MCF 10A (cell line): ENCODE results near the gene ATF2. TPM values are rescaled to one million over a fixed set of nuclear protein-coding genes. Genes with fewer than 3 reads are reported as not detected.

ENCODE experiments used
- BruUV-seq: library from RNA; stranded (reverse); fragments of 400-500 nt; replicated peaks from 2 replicates; lab custom pipeline; 2021; lab: Mats Ljungman, UMichigan
- CTCF ChIA-PET: fragments of 300-600 bp; sonication (Branson Sonifier 250); formaldehyde crosslinking; extraction: SDS; loops from one replicate; lab custom pipeline; 2021; ENCODE audit warnings: antibody characterized with exemption, inconsistent platforms; lab: Yijun Ruan, JAX
- POLR2A ChIA-PET: fragments of 300-600, 350-650 bp; sonication (Branson Sonifier 250); formaldehyde crosslinking; extraction: SDS; loops from one replicate; lab custom pipeline; 2020; ENCODE audit warnings: antibody characterized with exemption, inconsistent platforms; lab: Yijun Ruan, JAX
- DNase-seq: peaks from one replicate; pipeline ENCODE4 v3.0.0-alpha.2; 2018; ENCODE audit not compliant: unreplicated experiment
- H3K27ac Mint-ChIP-seq: one replicate; pipeline ENCODE4 v1.8.0; 2022; ENCODE audit warnings: mild to moderate bottlenecking, low read depth, mixed read lengths; ENCODE audit not compliant: unreplicated experiment
- H3K27me3 Mint-ChIP-seq: one replicate; pipeline ENCODE4 v1.8.0; 2022; ENCODE audit warnings: mixed read lengths; ENCODE audit not compliant: insufficient read depth, unreplicated experiment
- H3K36me3 Mint-ChIP-seq: one replicate; pipeline ENCODE4 v1.8.0; 2022; ENCODE audit warnings: mild to moderate bottlenecking, moderate library complexity, mixed read lengths; ENCODE audit not compliant: insufficient read depth, unreplicated experiment
- H3K4me1 Mint-ChIP-seq: one replicate; pipeline ENCODE4 v1.8.0; 2022; ENCODE audit warnings: mixed read lengths; ENCODE audit not compliant: insufficient read depth, unreplicated experiment
- H3K4me3 Mint-ChIP-seq: one replicate; pipeline ENCODE4 v1.8.0; 2022; ENCODE audit warnings: mild to moderate bottlenecking, moderate library complexity, mixed read lengths; ENCODE audit not compliant: unreplicated experiment
- H3K9me3 Mint-ChIP-seq: one replicate; pipeline ENCODE4 v1.8.0; 2022; ENCODE audit warnings: mixed read lengths; ENCODE audit not compliant: unreplicated experiment
- intact Hi-C: fragments of 100-400 bp; cut with micrococcal nuclease; formaldehyde crosslinking; loops from 2 replicates; pipeline ENCODE4 v1.14.1; 2022
- total RNA-seq: library from RNA; stranded (reverse); gene quantifications from 2 replicates; pipeline ENCODE4 v1.2.3, GENCODE V29; 2022
- TF ChIP-seq, protein P1 (sequence below): fragments of 200-600 bp; IDR thresholded peaks from one replicate; pipeline ENCODE4 v1.8.0; 2022; ENCODE audit warnings: antibody characterized with exemption, mild to moderate bottlenecking; ENCODE audit not compliant: unreplicated experiment

The ATF2 gene
- total RNA-seq, 1 experiment from 2014 or later = 63.9 TPM

DNA sequence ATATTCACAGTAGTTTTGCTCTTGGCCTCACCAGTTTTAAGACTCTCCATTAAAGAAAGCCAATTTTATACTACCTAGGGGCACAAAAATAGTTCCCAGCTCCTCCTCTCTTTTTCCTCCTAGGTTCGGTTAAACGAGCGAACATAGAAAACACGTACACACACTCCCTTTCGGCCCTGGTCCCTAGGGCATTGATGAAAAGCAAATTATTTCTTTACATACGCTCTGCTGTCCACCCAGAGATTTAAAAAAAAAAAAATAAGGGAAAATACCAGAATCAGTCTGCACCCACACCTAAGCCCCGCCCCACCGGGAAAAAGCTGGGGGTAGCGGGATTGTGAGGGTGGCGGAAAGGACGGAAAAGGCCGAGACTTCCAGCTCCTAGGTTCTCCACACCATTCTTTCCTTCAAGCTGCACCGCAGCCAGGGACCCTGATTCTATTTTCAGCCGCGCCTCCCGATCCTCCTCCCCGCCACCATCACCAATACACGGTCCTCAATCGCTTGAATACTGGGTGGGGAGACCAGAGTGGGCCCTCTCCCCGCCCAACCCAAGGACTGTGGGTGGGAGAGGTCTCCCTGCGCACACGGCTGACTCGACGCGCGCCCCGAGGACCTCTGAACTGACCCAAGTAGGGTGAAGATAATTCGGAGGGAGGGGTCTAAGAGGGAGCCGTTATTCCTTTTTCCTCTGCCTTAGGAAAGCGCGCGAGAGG, 769 bp downstream of the ATF2 start:
- ChIA-PET POLR2A (interaction anchor here (0.5 to 3.0 kb wide), 15 partner anchors 8 to 1029 kb away, joined by 3 to 55 read pairs (median 3); partner anchors contain the start of gene ATP5MC3), CTCF (interaction anchor here (0.8 to 0.9 kb wide), 2 partner anchors 10 to 39 kb away, joined by 3 read pairs; no protein-coding TSS in a partner anchor)
- Mint-ChIP-seq H3K9me3 (no peaks in the 10 kb centered on the region), H3K27me3 (no peaks in the 10 kb centered on the region), H3K27ac (peak overlapping the region; percentile 99), H3K4me1 (peaks cover 7% of the 10 kb centered on the region), H3K36me3 (peaks cover 30% of the 10 kb centered on the region), H3K4me3 (peak overlapping the region; percentile 100)
- intact Hi-C loops = loop anchor here (1.0 to 2.0 kb wide), 2 partner anchors 10 to 56 kb away; no protein-coding TSS in a partner anchor
- TF ChIP-seq, protein P1, sequence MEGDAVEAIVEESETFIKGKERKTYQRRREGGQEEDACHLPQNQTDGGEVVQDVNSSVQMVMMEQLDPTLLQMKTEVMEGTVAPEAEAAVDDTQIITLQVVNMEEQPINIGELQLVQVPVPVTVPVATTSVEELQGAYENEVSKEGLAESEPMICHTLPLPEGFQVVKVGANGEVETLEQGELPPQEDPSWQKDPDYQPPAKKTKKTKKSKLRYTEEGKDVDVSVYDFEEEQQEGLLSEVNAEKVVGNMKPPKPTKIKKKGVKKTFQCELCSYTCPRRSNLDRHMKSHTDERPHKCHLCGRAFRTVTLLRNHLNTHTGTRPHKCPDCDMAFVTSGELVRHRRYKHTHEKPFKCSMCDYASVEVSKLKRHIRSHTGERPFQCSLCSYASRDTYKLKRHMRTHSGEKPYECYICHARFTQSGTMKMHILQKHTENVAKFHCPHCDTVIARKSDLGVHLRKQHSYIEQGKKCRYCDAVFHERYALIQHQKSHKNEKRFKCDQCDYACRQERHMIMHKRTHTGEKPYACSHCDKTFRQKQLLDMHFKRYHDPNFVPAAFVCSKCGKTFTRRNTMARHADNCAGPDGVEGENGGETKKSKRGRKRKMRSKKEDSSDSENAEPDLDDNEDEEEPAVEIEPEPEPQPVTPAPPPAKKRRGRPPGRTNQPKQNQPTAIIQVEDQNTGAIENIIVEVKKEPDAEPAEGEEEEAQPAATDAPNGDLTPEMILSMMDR = no peak
- DNase-seq = peak; percentile 48
- no TSS peak for BruUV-seq

- H3K36me3 Mint-ChIP-seq = peaks cover 23% of the 10 kb centered on the region
- intact Hi-C loops = loop anchor here (2.0 kb wide), 1 partner anchor 56 kb away; no protein-coding TSS in a partner anchor
- BruUV-seq = no TSS peak
- H3K4me3 Mint-ChIP-seq = peak overlapping the region; percentile 100
- POLR2A ChIA-PET = interaction anchor here (0.8 to 3.0 kb wide), 15 partner anchors 8 to 85 kb away, joined by 3 to 55 read pairs (median 4); partner anchors contain the start of gene ATP5MC3
- no peak for DNase-seq
- H3K27ac Mint-ChIP-seq = peak overlapping the region; percentile 99
- no peaks in the 10 kb centered on the region for H3K9me3 Mint-ChIP-seq
- CTCF ChIA-PET = interaction anchor here (0.8 to 0.9 kb wide), 3 partner anchors 9 to 38 kb away, joined by 3 read pairs; no protein-coding TSS in a partner anchor
- TF ChIP-seq, protein P1 = no peak
- no peaks in the 10 kb centered on the region for H3K27me3 Mint-ChIP-seq
- peaks cover 7% of the 10 kb centered on the region for H3K4me1 Mint-ChIP-seq
Measured at GRCh38 chr2:175166216-175166824, 1.7 kb downstream of the ATF2 start.

GRCh38 chr2:175164235-175164634, 3.8 kb downstream of the ATF2 start:
- H3K4me1 Mint-ChIP-seq = peaks cover 5% of the 10 kb centered on the region
- no peak for DNase-seq
- no peak overlapping the region for H3K27ac Mint-ChIP-seq
- intact Hi-C loops = no loop called here
- ChIA-PET POLR2A (no interaction called here), CTCF (no interaction called here)
- H3K4me3 Mint-ChIP-seq = no peak overlapping the region
- no TSS peak for BruUV-seq
- no peaks in the 10 kb centered on the region for H3K27me3 Mint-ChIP-seq
- H3K9me3 Mint-ChIP-seq = no peaks in the 10 kb centered on the region
- TF ChIP-seq, protein P1 = no peak
- H3K36me3 Mint-ChIP-seq = peaks cover 15% of the 10 kb centered on the region

DNA sequence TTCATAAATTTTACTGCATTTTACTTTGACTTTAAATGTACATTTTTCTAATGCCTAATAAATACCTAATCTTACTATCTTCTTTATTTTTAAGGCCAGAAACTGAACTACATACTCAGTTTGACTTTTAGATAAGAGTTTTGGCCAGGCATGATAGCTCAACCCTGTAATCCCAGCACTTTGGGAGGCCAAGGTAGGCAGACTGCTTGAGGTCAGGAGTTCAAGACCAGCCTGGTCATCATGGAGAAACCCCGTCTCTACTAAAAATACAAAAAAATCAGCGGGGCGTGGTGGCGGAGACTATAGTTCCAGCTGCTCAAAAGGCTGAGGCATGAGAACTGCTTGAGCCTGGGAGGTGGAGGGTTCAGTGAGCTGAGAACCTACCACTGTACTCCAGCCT, 9.1 kb downstream of the ATF2 start:
- POLR2A ChIA-PET = interaction anchor here (0.9 to 1.2 kb wide), 2 partner anchors 21 to 41 kb away, joined by 3 to 5 read pairs; no protein-coding TSS in a partner anchor
- CTCF ChIA-PET = interaction anchor here (0.5 kb wide), 1 partner anchor 9 kb away, joined by 3 read pairs; no protein-coding TSS in a partner anchor
- no TSS peak for BruUV-seq
- no peaks in the 10 kb centered on the region for H3K9me3 Mint-ChIP-seq
- TF ChIP-seq, protein P1 = no peak
- peaks cover 12% of the 10 kb centered on the region for H3K4me1 Mint-ChIP-seq
- intact Hi-C loops = no loop called here
- no peak for DNase-seq
- H3K27ac Mint-ChIP-seq = no peak overlapping the region
- H3K27me3 Mint-ChIP-seq = no peaks in the 10 kb centered on the region
- no peak overlapping the region for H3K4me3 Mint-ChIP-seq
- peaks cover 4% of the 10 kb centered on the region for H3K36me3 Mint-ChIP-seq
